Ishikawa (cell line): ENCODE data around the gene PARD6G.

Experiments used
- CEBPB ChIP-seq: IDR thresholded peaks from 2 replicates; pipeline ENCODE4 v1.6.1; 2012
- EGR1 ChIP-seq: IDR thresholded peaks from 2 replicates; pipeline ENCODE4 v1.6.1; 2012
- FOXM1 ChIP-seq: IDR thresholded peaks from 2 replicates; pipeline ENCODE4 v1.6.1; 2012; ENCODE audit warnings: low read depth, borderline replicate concordance
- NFIC ChIP-seq: IDR thresholded peaks from 2 replicates; pipeline ENCODE4 v1.6.1; 2012
- RAD21 ChIP-seq: IDR thresholded peaks from 2 replicates; pipeline ENCODE4 v1.6.1; 2012; ENCODE audit warnings: low read depth
- REST ChIP-seq: IDR thresholded peaks from 2 replicates; pipeline ENCODE4 v1.6.1; 2012; ENCODE audit warnings: low read depth, mild to moderate bottlenecking
- TAF1 ChIP-seq: IDR thresholded peaks from 2 replicates; pipeline ENCODE4 v1.6.1; 2012; ENCODE audit warnings: low read depth, mild to moderate bottlenecking
- TCF12 ChIP-seq: IDR thresholded peaks from 2 replicates; pipeline ENCODE4 v1.6.1; 2012; ENCODE audit warnings: low read depth
- TEAD4 ChIP-seq: IDR thresholded peaks from 2 replicates; pipeline ENCODE4 v1.6.1; 2012
- USF1 ChIP-seq: IDR thresholded peaks from 2 replicates; pipeline ENCODE4 v1.6.1; 2012
- YY1 ChIP-seq: IDR thresholded peaks from 2 replicates; pipeline ENCODE4 v1.6.1; 2012; ENCODE audit warnings: low read depth
- ZBTB7A ChIP-seq: IDR thresholded peaks from 2 replicates; pipeline ENCODE4 v1.6.1; 2012; ENCODE audit warnings: low read depth
- TF ChIP-seq, protein P1 (sequence below): IDR thresholded peaks from 2 replicates; pipeline ENCODE4 v1.6.1; 2012

PARD6G gene

DNA sequence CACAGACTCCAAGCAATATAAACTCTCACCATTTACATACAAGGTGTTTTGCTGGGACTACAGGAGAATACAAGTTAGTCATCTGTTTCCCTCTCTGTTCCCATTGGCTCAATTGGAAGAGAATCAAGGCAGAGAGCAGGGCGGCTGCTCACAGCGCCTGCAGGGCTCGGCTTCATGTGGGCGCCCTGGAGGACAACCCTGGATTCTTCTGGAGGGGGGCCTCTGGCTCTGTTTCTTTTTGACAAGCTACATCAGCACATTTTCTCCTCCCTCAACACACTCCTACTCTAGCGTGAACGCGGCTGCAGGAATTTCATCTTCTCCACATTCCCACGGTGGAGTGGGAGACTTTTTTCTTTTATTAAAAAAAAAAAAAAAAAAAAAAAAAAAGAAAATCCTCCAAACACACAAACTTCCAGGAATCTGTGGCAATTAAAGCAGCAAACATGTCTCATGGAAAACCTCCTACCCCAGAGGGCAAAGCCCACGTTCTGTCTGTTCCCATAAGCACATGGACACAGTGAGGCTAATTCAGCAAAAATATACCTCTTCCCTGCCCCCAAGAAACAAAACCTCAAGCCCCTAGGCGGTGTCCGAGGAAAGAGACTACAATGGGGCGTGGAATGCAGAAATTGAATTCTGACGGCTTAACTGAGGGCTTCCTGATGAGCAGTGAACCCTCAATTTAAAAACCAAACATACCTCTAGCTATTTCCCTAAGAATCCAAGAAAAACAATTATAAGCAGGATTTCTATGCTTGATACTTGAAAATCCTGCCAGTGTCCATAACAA is 50.6 kb downstream of the PARD6G start:
- TF ChIP-seq REST: no peak
- TF ChIP-seq NFIC: no peak
- TF ChIP-seq, protein P1, sequence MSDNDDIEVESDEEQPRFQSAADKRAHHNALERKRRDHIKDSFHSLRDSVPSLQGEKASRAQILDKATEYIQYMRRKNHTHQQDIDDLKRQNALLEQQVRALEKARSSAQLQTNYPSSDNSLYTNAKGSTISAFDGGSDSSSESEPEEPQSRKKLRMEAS: no peak
- TF ChIP-seq TCF12: no peak
- no peak for TF ChIP-seq TEAD4
- no peak for TF ChIP-seq YY1
- TF ChIP-seq RAD21: no peak
- TF ChIP-seq TAF1: no peak
- TF ChIP-seq FOXM1: no peak
- TF ChIP-seq USF1: no peak
- TF ChIP-seq CEBPB: no peak
- TF ChIP-seq ZBTB7A: no peak

GRCh38 chr18:80194874-80195570 is 52.3 kb downstream of the PARD6G start:
- TF ChIP-seq TCF12 (no peak), ZBTB7A (no peak), REST (no peak), TAF1 (no peak), EGR1 (no peak), FOXM1 (no peak)
- TF ChIP-seq, protein P1: no peak

DNA sequence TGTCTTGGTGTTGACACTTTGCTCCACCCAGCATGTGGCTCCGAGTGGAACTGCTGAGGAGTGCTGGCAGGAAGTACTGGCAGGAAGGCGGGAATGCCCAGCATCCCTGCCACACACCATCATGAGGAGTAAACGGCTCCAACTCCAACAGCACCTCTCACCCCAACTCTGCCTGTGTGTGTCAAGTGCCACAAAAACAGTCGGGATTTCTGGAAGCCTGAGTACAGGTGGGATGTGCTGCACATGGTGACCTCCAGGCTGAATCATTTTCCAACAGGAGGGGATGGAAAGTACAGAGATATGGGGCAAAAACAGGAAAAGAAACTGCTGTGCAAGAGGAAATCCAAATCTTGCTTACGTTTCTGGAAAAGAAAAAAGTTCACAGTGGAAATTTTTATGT is 53.6 kb downstream of the PARD6G start:
- TF ChIP-seq EGR1: no peak
- TF ChIP-seq YY1: no peak
- TF ChIP-seq REST: no peak
- TF ChIP-seq, protein P1: no peak
- no peak for TF ChIP-seq CEBPB
- no peak for TF ChIP-seq TCF12
- no peak for TF ChIP-seq NFIC
- no peak for TF ChIP-seq TEAD4
- TF ChIP-seq FOXM1: no peak

- TF ChIP-seq RAD21: no peak
- TF ChIP-seq CEBPB: no peak
- TF ChIP-seq EGR1: no peak
- TF ChIP-seq TEAD4: no peak
- TF ChIP-seq TCF12: no peak
Observed at GRCh38 chr18:80192653-80193385, 54.5 kb downstream of the PARD6G start.
